Iris pigment epithelial cell (primary cell): Measurements from ENCODE around the gene CNTNAP1.
A peak's percentile ranks its signal among the peaks of the same experiment; 100 is the strongest.

Source experiments
- DNase-seq: peaks from one replicate; pipeline ENCODE4 v3.0.0-alpha.2; 2011; ENCODE audit warnings: low read depth

CNTNAP1 gene

DNA sequence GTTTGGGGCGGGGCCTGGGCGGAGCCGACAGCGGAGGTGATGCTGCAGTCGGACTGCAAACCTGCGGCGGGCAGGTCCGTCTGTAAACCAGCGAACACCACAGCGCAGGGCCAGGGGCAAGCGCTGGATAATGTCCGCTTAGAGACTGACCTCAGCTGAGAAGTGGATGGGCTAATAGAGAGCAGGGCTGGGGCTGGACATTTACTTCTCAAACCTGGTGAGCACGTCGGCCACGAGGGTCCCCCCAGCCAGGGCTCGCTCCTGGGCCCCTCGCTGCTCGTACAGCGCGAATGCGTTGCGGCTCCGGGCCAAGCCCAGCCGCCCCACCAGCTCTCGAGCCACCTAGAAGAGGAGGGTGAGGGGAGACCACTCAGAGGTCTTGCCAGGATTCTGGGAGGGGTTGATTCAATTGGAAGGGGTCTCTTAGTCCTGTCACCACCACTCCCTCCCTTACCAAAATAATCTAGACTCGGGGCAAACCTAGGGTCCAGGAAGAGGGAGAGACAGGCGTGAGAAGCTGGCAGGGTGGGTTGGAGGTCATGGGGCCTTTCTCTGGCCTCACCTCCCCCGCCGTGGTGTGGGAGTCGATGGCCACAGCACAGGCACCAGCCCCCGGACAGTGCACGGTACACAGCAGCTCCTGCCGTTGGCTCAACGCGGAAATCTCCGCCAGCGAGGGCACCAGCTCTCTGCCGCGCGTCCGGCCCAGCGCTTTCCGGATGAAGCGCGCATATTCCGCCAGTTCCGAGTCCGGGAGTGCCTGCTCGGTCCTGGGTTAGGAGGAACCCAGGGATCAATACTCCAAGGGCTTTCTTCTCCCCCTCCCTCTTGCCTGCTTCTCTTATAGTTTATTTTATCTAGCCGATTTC, 11.3 kb upstream of the CNTNAP1 start:
- no peak for DNase-seq

DNA sequence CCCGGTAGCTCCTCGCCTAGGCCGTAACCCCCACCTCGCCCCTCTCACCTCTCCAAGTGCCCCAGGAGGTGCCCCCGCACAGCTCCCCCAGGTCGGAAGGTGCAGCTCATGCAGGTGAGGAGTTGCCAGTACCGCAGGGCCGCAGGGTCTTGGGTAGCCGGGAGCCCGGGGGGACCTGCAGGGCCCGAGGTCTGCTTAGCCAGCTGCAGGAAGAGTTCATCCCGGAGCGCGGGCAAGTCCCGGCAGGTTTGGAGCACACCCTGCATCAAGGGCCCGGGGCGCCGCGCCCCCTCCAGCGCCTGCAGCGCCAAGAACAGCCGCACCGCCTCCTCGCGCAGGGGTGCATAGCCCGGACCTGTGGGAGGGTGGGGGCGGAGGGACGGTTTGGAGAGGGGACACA, 10.3 kb upstream of the CNTNAP1 start:
- DNase-seq: no peak

GRCh38 chr17:42673266-42673884, 9.0 kb upstream of the CNTNAP1 start:
- DNase-seq: peak; percentile 10

DNA sequence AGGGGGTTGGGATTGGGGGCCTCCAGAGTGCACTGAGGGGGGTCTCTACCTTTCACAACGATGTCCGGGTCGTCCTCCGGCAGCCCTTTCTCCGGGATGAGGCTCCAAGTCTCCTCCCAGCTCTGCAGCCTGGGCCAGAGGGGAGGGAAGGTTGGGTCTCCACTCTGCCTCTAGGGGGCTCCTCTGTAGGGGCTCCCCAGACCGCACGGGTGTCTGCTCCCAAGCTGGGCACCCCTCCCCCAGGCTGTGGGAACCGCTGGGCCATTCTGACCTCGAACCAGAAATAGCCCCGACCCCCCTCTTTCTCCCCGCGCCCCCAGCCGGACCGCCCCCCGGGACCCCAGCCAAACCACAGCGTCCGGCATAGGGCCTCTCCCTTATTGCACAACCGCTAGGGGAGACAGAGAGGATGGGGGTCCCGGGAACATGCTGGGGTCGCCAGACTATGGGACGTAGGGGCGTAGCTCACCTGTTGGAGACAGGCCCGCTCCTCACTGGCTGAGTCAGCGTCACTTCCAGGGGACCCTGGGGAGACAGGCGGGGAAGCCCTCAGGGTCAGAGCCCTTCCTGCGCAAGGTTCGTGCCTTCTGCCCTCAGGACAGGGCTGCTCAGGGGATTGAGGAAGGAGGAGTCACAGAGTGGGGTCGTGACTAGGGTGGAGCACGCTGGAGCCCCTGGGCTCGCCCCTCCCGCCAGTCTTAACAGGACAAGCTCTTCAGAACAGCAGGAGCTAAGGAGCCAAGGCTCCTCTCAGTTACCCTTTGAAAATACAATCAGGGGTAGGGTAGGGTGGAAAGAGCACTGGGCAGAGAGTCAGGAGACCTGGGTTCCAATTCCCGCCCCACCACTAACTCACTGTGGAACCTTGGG, 8.2 kb upstream of the CNTNAP1 start:
- DNase-seq: peak; percentile 67

DNA sequence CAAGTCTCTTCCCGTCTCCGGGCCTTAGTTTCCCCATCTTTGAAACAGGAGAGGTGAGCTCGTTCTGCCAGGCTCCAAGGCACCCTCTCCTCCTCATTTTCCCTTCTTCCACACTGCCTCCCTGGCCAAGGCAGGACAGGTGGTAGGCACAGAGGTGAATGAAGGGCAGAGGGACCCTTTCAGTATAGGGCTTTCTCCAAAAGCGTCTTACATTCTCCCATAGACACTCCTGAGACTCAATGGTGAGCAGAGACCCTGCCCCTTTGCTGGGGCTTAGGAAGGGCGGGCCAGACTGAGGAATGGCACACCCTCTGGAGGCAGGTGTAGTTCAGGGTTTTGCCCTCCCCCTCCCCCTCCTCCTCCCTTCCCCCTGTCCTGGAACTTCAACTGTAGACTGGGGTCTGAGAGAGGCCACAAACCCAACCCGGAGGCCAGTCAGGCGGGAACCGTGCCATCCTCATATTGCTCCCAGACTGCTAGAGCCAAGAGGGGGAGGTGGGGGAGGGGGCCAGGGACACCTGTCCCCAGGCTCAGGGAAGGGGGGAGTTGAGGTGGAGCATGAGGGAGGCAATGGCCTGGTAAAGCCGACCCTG, 7.5 kb upstream of the CNTNAP1 start:
- DNase-seq: no peak

DNA sequence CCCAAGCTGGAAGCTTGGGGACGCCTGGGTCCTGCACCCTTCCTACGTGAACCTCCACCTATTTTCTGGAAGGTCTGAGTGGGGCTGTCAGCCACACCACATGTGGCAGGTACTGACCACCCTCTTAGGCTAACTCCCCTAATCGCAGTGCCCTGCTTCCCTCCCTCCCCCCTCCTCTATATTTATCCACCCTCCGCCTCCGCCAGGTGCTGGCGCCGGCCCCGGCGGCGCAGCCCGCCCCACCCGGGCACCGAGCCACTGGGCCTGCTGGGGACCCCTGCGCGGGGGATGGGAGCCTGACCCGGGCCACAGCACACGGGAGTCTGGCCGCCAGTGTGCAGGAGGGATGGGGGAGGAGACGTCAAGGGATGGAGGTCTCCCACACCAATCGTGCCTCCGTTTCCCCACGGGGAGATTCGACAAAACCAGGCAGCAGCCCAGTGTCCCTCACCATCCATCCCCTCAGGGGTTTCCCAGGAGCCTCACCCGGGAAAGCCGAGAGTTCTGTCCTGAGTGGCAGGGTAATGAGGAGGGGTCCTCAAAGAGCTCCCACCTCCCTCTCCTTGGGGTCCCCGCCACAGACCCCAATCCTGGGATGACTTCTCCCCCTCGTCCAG, 6.9 kb upstream of the CNTNAP1 start:
- no peak for DNase-seq

GRCh38 chr17:42675965-42676423, 6.3 kb upstream of the CNTNAP1 start:
- peak; percentile 62 for DNase-seq

- DNase-seq: no peak
These were observed 5.8 kb upstream of the CNTNAP1 start, which contains the start of gene PLEKHH3 for GRCh38 chr17:42676424-42677011. PLEKHH3 (minus strand) TSS chr17:42676994; CDS start chr17:42676563, 431 bp downstream.

DNA sequence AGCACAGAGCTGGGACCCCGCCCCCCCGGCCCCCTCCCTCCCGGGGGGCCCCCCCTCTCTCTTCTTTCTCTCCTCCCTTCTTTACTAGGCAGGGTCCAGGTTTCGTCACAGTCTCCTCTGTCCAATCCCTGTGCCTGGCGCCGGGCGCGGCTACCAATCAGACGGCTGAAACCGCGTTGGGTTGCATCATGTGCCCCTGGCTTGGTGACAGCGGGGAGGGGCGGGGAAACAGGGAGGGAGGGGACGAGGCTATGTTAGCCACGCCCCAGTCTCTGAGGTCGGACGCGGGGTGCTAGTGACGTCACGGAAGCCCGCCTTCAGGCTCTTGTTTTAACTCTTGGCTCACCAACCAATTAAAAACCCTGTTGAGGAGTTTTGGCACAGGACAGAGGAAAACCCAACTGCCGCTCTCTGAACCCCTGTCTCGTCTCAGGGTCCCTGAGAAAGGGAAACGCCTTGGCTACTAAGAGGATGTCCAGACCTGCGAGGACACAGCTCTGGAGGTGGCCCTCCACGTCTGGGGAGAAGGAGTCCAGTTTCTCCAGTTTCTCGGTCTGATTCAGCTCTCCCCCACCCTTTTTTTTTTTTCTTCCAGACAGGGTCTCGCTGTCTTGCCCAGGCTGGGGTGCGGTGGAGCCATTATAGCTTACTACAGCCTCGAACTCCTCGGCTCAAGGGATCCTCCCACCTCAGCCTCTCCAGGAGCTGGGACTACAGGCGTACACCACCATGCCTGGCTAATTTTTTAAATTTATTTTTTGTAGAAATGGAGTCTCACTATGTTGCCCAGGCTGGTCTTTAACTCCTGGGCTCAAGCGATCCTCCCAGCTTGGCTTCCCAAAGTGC, 5.1 kb upstream of the CNTNAP1 start:
- peak; percentile 99 for DNase-seq

- peak; percentile 82 for DNase-seq
These were observed 4.2 kb upstream of the CNTNAP1 start for GRCh38 chr17:42677921-42678781.

GRCh38 chr17:42678951-42679491, 3.3 kb upstream of the CNTNAP1 start:
- peak; percentile 59 for DNase-seq

DNA sequence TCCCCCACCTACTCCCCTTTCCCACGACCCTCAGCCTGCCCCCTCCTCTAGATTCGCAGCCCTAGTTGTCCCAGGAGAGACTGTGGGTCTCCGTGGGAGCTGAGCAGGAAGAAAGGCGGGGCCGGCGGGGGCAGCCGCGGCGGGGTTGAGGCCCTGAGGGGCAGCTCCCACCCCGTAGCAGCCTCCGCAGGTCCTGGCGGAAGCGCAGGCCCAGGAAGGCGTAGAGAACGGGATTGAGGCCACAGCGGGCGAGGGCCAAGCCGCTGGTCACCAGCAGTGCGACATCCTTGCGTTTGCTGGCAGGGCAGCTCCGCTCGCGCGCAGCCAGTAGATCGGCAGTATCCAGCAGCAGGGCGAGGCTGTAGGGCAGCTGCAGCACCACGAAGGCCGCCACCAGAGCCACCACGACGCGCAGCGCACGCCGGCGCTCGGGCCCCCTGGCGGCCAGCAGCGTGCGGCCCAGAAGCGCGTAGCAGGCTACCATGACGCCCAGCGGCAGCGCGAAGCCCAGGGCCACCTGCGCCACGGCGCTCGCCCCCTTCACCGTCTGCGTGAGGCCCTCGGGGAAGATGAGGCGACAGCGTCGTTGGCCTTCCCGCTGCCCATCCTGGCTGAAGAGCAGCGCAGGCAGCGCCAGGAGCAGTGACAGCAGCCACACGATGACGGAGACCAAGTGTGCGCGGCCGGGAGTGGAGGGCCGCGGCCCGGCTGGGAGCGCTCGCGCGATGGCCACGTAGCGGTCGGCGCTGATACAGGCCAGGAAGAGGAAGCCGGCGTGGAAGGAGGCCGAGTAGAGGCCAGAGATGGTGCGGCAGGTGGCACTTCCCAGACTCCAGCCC, 2.6 kb upstream of the CNTNAP1 start:
- peak; percentile 79 for DNase-seq

DNA sequence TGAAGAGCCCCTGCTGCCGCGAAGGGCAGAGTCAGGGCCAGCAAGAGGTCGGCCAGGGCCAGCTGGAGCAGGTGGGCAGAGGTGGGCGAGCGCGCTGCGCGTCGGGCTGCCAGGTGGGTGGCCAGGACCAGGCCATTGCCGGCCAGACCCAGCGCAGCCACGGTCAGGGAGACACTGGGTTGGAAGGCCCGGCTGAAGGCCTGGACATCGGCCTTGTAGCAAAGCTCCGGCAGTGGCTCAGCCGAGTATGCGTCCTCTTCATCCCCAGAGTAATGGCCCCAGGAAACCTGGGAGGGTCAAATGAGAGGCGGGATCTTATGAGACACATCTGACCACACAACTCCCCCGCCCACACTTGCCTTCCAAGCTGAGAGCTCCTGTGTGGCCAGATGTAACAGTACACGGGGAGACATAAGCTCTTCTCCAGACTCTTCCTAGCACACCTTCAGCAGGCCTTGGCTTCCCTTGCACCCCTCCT, 2.0 kb upstream of the CNTNAP1 start:
- DNase-seq: peak; percentile 24

- peak; percentile 72 for DNase-seq
These were observed 532 bp downstream of the CNTNAP1 start for GRCh38 chr17:42682722-42683403.

DNA sequence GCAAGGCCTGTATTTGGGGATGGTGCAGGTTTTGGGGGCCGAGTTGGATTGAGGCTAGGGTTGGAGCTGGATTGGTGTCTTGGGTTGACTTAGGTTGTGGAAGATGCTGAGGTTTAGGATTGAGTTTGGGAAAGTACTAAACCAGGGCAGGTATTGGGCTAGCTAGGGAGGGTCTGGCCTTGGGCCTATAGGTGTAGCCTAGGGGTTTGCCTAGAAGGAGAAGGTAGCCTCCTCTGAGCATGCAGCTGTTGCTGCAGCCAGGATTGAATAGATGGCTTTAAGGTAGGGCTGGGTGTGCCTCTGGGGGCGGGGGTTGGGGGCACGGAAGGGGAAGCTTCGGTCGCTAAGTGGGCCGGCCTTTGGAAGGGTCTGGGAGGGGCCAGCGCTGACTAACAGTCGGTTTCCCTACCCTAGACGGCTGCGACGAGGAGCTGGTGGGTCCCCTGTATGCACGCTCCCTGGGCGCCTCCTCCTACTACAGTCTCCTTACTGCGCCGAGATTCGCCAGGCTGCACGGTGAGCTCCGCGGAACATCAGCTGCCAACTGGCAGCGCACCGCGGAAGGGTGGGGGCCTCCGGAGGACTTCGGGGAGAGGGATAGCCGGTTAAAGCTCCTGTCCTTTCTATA, 1.2 kb downstream of the CNTNAP1 start:
- peak; percentile 33 for DNase-seq

GRCh38 chr17:42684929-42685556, 2.7 kb downstream of the CNTNAP1 start:
- no peak for DNase-seq
